Upper lobe of right lung (tissue), 1 donor: ENCODE data around the gene NCAPG2. TPM values are rescaled to one million over a fixed set of nuclear protein-coding genes. Genes with fewer than 3 reads are reported as not detected.

ENCODE experiments used
- ATAC-seq: fragments of 200-7000 bp; cut with Tn5 transposase; one replicate; pipeline ENCODE4 v1.9.1; 2020; ENCODE audit warnings: mild to moderate bottlenecking, moderate library complexity
- DNase-seq: peaks from one replicate; pipeline ENCODE4 v3.0.0-alpha.2; 2020
- H3K27ac ChIP-seq: fragments of 200-600 bp; one replicate; pipeline ENCODE4 v1.8.0; 2022
- H3K27me3 ChIP-seq: fragments of 200-600 bp; one replicate; pipeline ENCODE4 v1.8.0; 2022; ENCODE audit warnings: mild to moderate bottlenecking
- H3K36me3 ChIP-seq: fragments of 200-600 bp; one replicate; pipeline ENCODE4 v1.8.0; 2022
- H3K4me1 ChIP-seq: fragments of 200-600 bp; one replicate; pipeline ENCODE4 v1.8.0; 2022
- H3K4me3 ChIP-seq: fragments of 200-600 bp; one replicate; pipeline ENCODE4 v1.8.0; 2022; ENCODE audit warnings: mild to moderate bottlenecking
- H3K9me3 ChIP-seq: fragments of 200-600 bp; one replicate; pipeline ENCODE4 v1.8.0; 2022
- intact Hi-C: fragments of 100-400 bp; cut with DNase I; formaldehyde crosslinking; loops from one replicate; pipeline ENCODE4 v1.11.0; 2022
- total RNA-seq: library from RNA; stranded (reverse); fragmentation: NEBNext Ultra II Directional; extraction: Animal tissue kit (Norgen Biotek cat#: 25700); gene quantifications from one replicate; pipeline ENCODE4 v1.2.1, GENCODE V29; 2021
- TF ChIP-seq, protein P1 (sequence below): fragments of 200-600 bp; IDR thresholded peaks from one replicate; pipeline ENCODE4 v1.8.0; 2022; ENCODE audit warnings: antibody characterized with exemption
- donor health status: DM: no; HTN: yes; CAD: no; lungs with severe emphysema.

NCAPG2 gene
- total RNA-seq, 1 donor from 2014 or later, result 6.5 TPM

DNA sequence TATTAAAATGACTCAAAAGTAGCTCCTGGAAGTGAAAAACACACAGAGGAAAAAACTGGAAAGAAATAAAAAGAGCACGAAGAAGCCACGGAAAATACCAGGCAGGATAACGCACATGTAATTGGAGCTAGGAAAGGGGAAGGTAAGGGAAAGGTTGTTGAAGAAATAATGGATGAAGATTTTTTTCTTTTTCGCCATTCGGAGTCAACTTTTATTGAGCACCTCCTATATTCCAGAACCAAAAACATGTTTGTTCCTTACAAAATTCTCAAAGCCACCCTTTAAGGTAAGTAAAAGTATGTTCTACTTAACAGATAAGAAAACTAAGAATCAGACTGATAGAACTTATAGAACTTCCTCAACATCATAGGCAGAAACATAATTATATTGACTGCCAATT is 84.2 kb downstream of the NCAPG2 start:
- Histone ChIP-seq H3K4me1 (no peaks in the 10 kb centered on the region), H3K36me3 (no peaks in the 10 kb centered on the region), H3K4me3 (no peak overlapping the region), H3K27ac (no peak overlapping the region), H3K27me3 (no peaks in the 10 kb centered on the region), H3K9me3 (no peaks in the 10 kb centered on the region)
- no peak for ATAC-seq
- TF ChIP-seq, protein P1, sequence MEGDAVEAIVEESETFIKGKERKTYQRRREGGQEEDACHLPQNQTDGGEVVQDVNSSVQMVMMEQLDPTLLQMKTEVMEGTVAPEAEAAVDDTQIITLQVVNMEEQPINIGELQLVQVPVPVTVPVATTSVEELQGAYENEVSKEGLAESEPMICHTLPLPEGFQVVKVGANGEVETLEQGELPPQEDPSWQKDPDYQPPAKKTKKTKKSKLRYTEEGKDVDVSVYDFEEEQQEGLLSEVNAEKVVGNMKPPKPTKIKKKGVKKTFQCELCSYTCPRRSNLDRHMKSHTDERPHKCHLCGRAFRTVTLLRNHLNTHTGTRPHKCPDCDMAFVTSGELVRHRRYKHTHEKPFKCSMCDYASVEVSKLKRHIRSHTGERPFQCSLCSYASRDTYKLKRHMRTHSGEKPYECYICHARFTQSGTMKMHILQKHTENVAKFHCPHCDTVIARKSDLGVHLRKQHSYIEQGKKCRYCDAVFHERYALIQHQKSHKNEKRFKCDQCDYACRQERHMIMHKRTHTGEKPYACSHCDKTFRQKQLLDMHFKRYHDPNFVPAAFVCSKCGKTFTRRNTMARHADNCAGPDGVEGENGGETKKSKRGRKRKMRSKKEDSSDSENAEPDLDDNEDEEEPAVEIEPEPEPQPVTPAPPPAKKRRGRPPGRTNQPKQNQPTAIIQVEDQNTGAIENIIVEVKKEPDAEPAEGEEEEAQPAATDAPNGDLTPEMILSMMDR, result no peak
- intact Hi-C loops, result no loop called here
- DNase-seq, result no peak

DNA sequence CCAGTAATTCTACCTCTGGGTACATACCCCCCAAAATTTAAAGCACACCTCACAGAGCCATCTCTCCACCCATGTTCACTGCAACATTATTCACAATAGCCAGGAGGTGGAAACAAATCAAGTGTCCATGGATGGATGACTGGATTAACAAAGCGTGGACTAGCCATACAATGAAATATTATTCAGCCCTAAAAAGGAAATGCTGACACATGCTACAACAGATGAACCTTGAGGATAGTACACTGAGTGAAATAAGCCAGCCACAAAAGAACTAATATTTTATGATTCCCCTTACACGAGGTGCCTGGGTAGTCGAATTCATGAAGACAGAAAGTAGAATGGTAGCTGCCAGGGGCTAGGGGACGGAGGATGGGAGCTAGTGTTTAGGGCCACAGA is 85.9 kb downstream of the NCAPG2 start:
- Histone ChIP-seq H3K27ac (no peak overlapping the region), H3K27me3 (no peaks in the 10 kb centered on the region), H3K4me3 (no peak overlapping the region), H3K9me3 (no peaks in the 10 kb centered on the region), H3K4me1 (no peaks in the 10 kb centered on the region), H3K36me3 (no peaks in the 10 kb centered on the region)
- no peak for ATAC-seq
- TF ChIP-seq, protein P1, result no peak
- intact Hi-C loops, result no loop called here
- DNase-seq, result no peak

DNA sequence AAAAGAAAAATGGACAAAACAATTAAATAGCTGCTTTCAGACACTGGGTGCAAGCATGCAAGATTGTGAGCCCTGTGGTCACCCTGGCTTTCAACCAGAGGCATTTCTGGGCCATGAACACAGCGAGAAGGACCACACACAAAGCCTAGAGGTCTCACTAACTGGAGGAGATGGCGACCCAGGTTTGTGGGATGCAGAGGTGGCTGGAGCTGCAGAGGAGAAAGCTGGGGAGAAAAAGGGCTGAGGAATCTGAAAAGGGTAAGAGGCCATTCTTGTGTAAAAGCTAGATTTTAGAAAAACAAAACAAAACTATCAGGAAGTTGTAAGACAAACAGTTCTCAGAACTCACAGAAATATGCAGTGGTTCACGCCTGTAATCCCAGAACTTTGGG is 86.9 kb downstream of the NCAPG2 start:
- intact Hi-C loops, result no loop called here
- no peak for ATAC-seq

DNA sequence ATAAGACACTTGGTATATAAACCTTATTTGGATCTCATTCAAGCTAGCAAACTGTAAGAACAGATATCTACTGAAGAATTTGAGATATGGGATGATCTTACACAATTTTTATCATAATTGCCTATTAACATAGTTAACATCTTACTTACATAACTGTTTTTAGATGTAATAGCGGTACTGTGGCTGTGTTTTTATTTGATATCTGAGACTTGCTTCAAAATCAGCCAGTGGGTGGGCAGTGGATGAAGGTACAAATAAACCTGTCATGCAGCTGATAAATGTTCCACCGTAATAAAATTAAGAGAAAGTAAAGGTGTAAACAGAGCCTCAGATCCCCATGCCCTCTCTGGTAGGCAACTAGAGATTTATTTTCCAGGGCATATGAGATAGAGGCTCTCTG is 88.6 kb downstream of the NCAPG2 start:
- ATAC-seq, result no peak
- Histone ChIP-seq H3K36me3 (no peaks in the 10 kb centered on the region), H3K27ac (no peak overlapping the region), H3K27me3 (no peaks in the 10 kb centered on the region), H3K4me3 (no peak overlapping the region), H3K4me1 (no peaks in the 10 kb centered on the region), H3K9me3 (no peaks in the 10 kb centered on the region)
- no peak for DNase-seq
- TF ChIP-seq, protein P1, result no peak
- intact Hi-C loops, result no loop called here

More for the DNA sequence above, 86.9 kb downstream of the NCAPG2 start:
- Histone ChIP-seq H3K27ac (no peak overlapping the region), H3K9me3 (no peaks in the 10 kb centered on the region), H3K27me3 (no peaks in the 10 kb centered on the region), H3K36me3 (no peaks in the 10 kb centered on the region), H3K4me3 (no peak overlapping the region), H3K4me1 (no peaks in the 10 kb centered on the region)
- DNase-seq, result no peak
- TF ChIP-seq, protein P1, result no peak

DNA sequence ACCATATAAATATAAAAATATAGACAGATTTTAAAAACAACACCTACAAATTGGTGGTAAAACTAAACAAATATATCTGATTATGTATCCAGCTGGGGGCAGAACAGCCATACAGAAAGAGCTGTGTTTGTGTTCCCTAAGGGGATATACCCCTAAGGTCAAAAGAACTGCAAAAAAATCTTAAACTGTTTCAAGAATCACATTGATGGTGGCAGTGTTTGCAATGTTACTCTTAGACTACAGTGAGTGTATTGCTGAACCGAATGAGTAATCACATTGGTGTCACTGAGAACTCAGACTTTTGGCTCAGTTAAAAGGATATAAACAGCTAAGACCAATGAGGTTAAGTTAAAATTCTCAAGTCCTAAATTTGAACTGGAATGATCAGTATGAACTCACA is 89.9 kb downstream of the NCAPG2 start:
- no peaks in the 10 kb centered on the region for H3K9me3 ChIP-seq
- H3K27me3 ChIP-seq, result no peaks in the 10 kb centered on the region
- intact Hi-C loops, result no loop called here

More for the DNA sequence above, 89.9 kb downstream of the NCAPG2 start:
- no peak for DNase-seq
- no peak overlapping the region for H3K27ac ChIP-seq
- no peak for ATAC-seq
- TF ChIP-seq, protein P1, result no peak
- no peaks in the 10 kb centered on the region for H3K36me3 ChIP-seq
- no peak overlapping the region for H3K4me3 ChIP-seq
- H3K4me1 ChIP-seq, result no peaks in the 10 kb centered on the region
